IPS-20b (cell line): Measurements from ENCODE around the gene GPR176.
A peak's percentile ranks its signal among the peaks of the same experiment; 100 is the strongest.
"Not testable (repeated sequence)": the region's sequence is repeated elsewhere in the genome, so short reads cannot be mapped to it uniquely, and the experiment has no call there.

Source experiments
- H3K27ac ChIP-seq: one replicate; pipeline ENCODE4 v1.5.1; 2013; ENCODE audit warnings: low read length
- H3K27me3 ChIP-seq: 2 replicates; pipeline ENCODE4 v1.6.1; 2013; ENCODE audit warnings: mild to moderate bottlenecking, low read length, inconsistent platforms; ENCODE audit not compliant: insufficient read depth
- H3K36me3 ChIP-seq: 2 replicates; pipeline ENCODE4 v1.6.1; 2013; ENCODE audit warnings: low read depth, mild to moderate bottlenecking, inconsistent platforms, low read length, moderate library complexity; ENCODE audit not compliant: insufficient read depth
- H3K4me1 ChIP-seq: 2 replicates; pipeline ENCODE4 v1.6.1; 2013; ENCODE audit warnings: mild to moderate bottlenecking, control low read depth, inconsistent platforms, low read length, moderate library complexity; ENCODE audit not compliant: insufficient read depth
- H3K4me3 ChIP-seq: 2 replicates; pipeline ENCODE4 v1.5.1; 2013; ENCODE audit warnings: mild to moderate bottlenecking, low read length, inconsistent platforms
- H3K9ac ChIP-seq: 2 replicates; pipeline ENCODE4 v1.6.1; 2013; ENCODE audit warnings: low read depth, mild to moderate bottlenecking, inconsistent platforms, low read length, moderate library complexity
- H3K9me3 ChIP-seq: 2 replicates; pipeline ENCODE4 v1.6.1; 2013; ENCODE audit warnings: mild to moderate bottlenecking, low read depth, low read length, inconsistent platforms; ENCODE audit not compliant: insufficient read depth

The GPR176 gene

DNA sequence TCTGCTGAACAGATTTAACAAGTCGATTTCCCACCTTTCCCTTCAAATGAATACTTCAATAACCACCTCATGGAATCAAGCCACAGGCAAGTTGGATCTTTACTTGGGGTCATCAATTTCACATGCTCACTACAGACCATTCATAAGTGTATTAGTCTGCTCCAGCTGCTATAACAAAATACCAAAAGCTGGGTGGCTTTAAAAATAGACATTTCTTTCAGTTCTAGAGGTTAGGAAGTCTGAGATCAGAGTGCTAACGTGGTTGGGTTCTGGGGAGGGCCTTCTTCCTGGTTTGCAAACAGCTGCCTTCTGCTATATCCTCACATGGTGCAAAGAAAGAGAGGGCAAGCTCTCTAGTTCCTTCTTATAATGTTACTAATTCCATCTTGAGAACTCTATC lies 5.1 kb downstream of the GPR176 start:
- Histone ChIP-seq H3K27ac (no peak overlapping the region), H3K4me3 (peak overlapping the region; percentile 18; the same call in 1 of the 2 replicates), H3K36me3 (peaks cover 31% of the 10 kb centered on the region; the same call in 1 of the 2 replicates), H3K9ac (no peak overlapping the region), H3K9me3 (no peaks in the 10 kb centered on the region), H3K4me1 (peaks cover 9% of the 10 kb centered on the region), H3K27me3 (peaks cover 15% of the 10 kb centered on the region)

DNA sequence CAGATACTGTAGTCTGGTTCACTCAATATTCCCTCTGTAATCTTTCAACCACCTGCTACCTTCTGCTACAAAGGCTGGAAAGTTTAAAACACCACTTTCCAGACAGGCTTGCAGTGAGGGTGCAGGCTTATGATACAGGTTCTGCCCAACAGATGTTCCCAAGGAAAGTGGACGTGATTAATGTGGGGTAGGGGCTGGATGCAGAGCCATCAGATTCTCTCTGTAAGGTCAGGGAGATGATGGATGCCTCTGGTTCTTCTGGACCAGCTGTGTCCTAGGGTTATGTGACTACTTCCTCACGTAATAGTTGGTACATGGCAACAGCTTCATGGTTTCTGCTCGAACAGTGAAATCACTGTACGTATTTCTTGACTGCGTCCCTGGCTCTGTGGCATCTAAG lies 11.1 kb downstream of the GPR176 start:
- no peak overlapping the region for H3K9ac ChIP-seq
- no peak overlapping the region for H3K27ac ChIP-seq
- peaks cover 47% of the 10 kb centered on the region for H3K4me1 ChIP-seq
- no peak overlapping the region for H3K4me3 ChIP-seq
- no peaks in the 10 kb centered on the region for H3K9me3 ChIP-seq
- H3K36me3 ChIP-seq = peaks cover 44% of the 10 kb centered on the region; the same call in 1 of the 2 replicates
- H3K27me3 ChIP-seq = no peaks in the 10 kb centered on the region

DNA sequence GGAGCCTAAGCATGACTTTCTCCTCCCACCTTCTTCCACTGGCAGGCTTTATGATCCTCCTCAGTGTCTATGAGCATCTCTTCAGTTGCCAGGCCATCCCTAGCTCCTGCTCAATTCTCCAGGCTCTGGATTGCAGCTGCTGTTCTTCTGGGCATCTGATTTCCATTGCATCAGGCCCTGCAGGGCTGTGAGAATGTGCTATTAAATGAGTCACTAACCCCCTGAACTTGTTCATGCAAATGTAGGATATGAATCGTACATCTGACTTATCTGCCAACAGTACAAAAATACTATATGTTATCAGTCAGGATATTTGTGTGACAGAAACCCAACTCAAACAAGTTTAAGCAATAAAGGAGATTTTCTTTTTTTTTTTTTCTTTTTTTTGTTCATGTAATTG lies 11.9 kb downstream of the GPR176 start:
- Histone ChIP-seq H3K27ac (no peak overlapping the region), H3K27me3 (no peaks in the 10 kb centered on the region), H3K4me1 (peaks cover 55% of the 10 kb centered on the region), H3K9me3 (no peaks in the 10 kb centered on the region), H3K4me3 (no peak overlapping the region), H3K9ac (no peak overlapping the region), H3K36me3 (peaks cover 44% of the 10 kb centered on the region; the same call in 1 of the 2 replicates)

DNA sequence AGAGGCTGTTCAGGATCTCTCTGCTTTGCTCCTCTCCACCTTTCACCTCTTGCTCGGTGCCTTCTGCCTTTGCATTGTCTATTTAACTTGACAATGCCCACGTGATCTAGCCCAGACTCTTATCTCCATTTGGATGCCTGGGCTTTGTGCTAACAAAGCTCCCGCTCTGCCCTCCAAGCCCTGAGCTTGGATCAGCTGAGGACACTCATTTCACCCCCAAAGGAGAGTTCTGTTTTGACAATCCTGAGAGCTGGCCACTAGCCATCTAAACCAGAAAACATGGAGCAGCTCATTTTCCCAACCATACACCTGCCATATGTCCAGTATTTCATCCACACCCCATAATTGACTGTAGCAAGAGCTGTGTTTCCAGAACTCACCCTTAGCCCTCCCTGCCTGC lies 12.8 kb downstream of the GPR176 start:
- no peak overlapping the region for H3K27ac ChIP-seq
- H3K36me3 ChIP-seq = peaks cover 44% of the 10 kb centered on the region; the same call in 1 of the 2 replicates
- no peaks in the 10 kb centered on the region for H3K9me3 ChIP-seq
- no peaks in the 10 kb centered on the region for H3K27me3 ChIP-seq
- peak overlapping the region; percentile 37; the same call in 1 of the 2 replicates for H3K4me3 ChIP-seq
- H3K4me1 ChIP-seq = peaks cover 61% of the 10 kb centered on the region
- H3K9ac ChIP-seq = peak overlapping the region; percentile 6; the same call in 1 of the 2 replicates

DNA sequence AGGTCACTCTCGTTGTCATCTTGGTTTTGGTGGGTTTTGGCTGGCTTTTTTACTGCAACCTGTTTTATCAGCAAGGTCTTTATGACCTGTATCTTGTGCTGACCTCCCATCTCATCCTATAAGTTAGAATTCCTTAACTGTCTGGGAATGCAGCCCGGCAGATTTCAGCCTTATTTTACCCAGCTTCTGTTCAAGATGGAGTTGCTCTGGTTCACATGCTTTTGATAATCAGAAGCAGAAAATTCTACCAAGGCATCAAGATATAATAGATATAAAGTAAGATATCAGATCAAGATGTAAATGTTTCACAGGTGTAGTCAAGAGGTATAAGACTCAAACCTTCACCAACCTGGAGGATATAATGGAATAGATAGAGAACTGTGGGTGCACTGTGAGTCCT lies 16.0 kb downstream of the GPR176 start:
- Histone ChIP-seq H3K4me1 (peaks cover 72% of the 10 kb centered on the region), H3K36me3 (peaks cover 29% of the 10 kb centered on the region; the same call in 1 of the 2 replicates), H3K4me3 (no peak overlapping the region), H3K27me3 (no peaks in the 10 kb centered on the region), H3K9me3 (no peaks in the 10 kb centered on the region), H3K27ac (no peak overlapping the region), H3K9ac (no peak overlapping the region)

DNA sequence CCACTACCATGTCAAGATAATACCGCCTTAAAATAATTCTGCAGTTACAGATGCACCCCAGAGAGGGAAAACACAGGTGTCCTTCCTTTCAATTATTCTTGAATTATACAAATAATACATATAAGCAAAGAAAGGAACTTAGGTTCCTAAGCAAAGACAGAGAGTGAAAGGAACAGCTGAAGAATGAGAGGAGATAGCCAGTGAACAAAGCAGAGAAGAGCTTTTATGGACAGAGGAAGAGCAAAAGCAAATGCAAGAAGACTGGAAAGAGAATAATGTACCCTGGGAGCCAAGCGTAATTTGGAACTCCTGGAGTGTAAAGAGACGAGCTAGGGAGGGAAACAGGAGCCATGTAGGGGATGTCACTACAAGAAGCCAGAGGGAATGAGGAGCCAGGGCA lies 21.7 kb downstream of the GPR176 start:
- H3K27ac ChIP-seq = no peak overlapping the region
- no peak overlapping the region for H3K9ac ChIP-seq
- no peaks in the 10 kb centered on the region for H3K9me3 ChIP-seq
- no peaks in the 10 kb centered on the region for H3K27me3 ChIP-seq
- 0 out of 2 replicates have a peak, but pooled peaks cover 6% of the 10 kb centered on the region for H3K36me3 ChIP-seq
- peaks cover 50% of the 10 kb centered on the region for H3K4me1 ChIP-seq
- no peak overlapping the region for H3K4me3 ChIP-seq

DNA sequence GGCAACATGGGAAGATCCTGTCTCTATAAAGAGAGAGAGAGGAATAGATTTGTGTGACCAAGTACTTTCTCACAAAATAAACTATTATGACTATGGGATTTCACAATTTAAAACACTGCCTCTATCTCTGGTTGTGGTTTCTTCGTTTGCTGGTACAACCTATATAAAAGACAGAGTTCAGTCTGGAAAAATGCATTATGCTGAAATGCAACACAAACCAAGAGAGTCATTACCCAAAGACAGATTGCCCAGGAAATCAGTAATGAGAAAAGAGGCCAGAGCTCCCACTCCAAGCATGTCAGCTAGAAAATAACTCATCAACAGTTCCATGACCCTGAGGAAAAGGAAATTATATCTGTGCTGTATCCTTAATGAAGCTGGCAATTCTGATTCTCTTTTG lies 23.2 kb downstream of the GPR176 start:
- no peak overlapping the region for H3K9ac ChIP-seq
- H3K27ac ChIP-seq = peak overlapping the region; percentile 10
- no peaks in the 10 kb centered on the region for H3K9me3 ChIP-seq
- no peaks in the 10 kb centered on the region for H3K27me3 ChIP-seq
- peaks cover 15% of the 10 kb centered on the region; the same call in 1 of the 2 replicates for H3K36me3 ChIP-seq
- H3K4me3 ChIP-seq = no peak overlapping the region
- H3K4me1 ChIP-seq = peaks cover 44% of the 10 kb centered on the region

DNA sequence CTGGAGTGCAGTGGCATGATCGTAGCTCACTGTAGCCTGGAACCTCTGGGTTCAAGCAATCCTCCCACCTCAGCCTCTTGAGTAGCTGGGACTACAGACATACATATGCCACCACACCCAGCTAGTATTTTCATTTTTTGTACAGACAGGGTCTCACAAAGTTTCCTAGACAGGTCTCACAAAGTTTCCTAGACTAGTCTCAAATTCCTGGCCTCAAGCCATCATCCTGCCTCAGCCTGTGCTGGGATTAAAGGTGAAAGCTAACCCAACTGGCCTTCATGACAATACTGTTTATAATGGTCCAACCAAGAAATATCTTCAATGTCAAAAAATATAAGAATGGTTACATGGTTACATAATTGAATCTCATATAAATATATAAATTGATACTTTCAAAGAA lies 24.0 kb downstream of the GPR176 start:
- H3K4me3 ChIP-seq = no peak overlapping the region
- no peak overlapping the region for H3K27ac ChIP-seq
- peaks cover 46% of the 10 kb centered on the region for H3K4me1 ChIP-seq
- H3K9me3 ChIP-seq = no peaks in the 10 kb centered on the region
- no peaks in the 10 kb centered on the region for H3K27me3 ChIP-seq
- H3K36me3 ChIP-seq = peaks cover 19% of the 10 kb centered on the region; the same call in 1 of the 2 replicates
- H3K9ac ChIP-seq = no peak overlapping the region

DNA sequence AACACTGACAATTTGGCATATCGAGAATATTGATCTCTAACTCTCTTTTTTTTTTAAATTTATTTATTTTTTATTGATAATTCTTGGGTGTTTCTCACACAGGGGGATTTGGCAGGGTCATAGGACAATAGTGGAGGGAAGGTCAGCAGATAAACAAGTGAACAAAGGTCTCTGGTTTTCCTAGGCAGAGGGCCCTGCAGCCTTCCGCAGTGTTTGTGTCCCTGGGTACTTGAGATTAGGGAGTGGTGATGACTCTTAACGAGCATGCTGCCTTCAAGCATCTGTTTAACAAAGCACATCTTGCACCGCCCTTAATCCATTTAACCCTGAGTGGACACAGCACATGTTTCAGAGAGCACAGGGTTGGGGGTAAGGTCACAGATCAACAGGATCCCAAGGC lies 27.0 kb downstream of the GPR176 start:
- H3K36me3 ChIP-seq = peaks cover 19% of the 10 kb centered on the region; the same call in 1 of the 2 replicates
- not testable (repeated sequence) for H3K27ac ChIP-seq, H3K9me3 ChIP-seq, H3K27me3 ChIP-seq, H3K4me3 ChIP-seq, H3K9ac ChIP-seq
- H3K4me1 ChIP-seq = peaks cover 44% of the 10 kb centered on the region

DNA sequence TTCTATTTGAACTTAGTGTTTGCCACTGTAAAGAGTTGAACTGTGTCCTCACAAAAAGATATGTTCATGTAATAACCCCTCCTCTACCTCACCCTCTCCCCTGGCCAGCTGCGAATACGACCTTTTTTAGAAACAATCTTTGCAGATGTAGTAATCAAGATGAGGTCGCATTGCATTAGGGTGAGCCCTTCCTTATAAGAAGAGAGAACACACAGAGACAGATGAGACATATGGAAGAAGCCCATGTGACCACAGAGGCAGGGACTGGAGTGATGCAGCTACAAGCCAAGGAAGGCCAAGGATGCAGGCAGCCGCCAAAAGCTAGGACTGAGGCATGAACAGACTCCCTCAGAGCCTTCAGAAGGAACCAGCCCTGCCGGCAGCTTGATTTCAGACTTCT lies 27.6 kb downstream of the GPR176 start:
- H3K27ac ChIP-seq = peak overlapping the region; percentile 18

DNA sequence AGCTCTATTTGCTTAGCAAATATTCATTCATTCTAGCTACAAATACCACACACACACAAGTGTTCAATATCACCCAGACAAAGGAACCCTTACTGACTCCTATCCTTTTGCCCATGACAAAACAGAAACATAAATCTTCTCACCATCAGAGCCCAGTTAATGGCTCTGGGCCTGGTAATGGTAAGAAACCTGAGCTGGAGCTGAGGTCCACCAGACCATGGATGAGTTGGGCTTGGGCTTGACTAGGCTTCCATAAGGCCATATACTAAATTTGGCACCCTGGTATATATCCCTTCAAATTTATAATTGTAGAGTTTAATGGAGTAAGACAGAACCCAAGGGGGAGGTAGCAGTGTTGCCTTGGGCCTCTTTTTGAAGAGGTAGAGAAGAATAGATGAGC lies 29.4 kb downstream of the GPR176 start:
- Histone ChIP-seq H3K36me3 (peaks cover 19% of the 10 kb centered on the region; the same call in 1 of the 2 replicates), H3K4me1 (peaks cover 55% of the 10 kb centered on the region), H3K9me3 (no peaks in the 10 kb centered on the region), H3K27ac (peak overlapping the region; percentile 46), H3K9ac (peak overlapping the region; percentile 37; the same call in 1 of the 2 replicates), H3K27me3 (no peaks in the 10 kb centered on the region), H3K4me3 (no peak overlapping the region)

More for the DNA sequence above, 27.6 kb downstream of the GPR176 start:
- no peaks in the 10 kb centered on the region for H3K27me3 ChIP-seq
- peaks cover 19% of the 10 kb centered on the region; the same call in 1 of the 2 replicates for H3K36me3 ChIP-seq
- H3K4me1 ChIP-seq = peaks cover 46% of the 10 kb centered on the region
- H3K4me3 ChIP-seq = no peak overlapping the region
- no peaks in the 10 kb centered on the region for H3K9me3 ChIP-seq
- peak overlapping the region; percentile 40; the same call in 1 of the 2 replicates for H3K9ac ChIP-seq

DNA sequence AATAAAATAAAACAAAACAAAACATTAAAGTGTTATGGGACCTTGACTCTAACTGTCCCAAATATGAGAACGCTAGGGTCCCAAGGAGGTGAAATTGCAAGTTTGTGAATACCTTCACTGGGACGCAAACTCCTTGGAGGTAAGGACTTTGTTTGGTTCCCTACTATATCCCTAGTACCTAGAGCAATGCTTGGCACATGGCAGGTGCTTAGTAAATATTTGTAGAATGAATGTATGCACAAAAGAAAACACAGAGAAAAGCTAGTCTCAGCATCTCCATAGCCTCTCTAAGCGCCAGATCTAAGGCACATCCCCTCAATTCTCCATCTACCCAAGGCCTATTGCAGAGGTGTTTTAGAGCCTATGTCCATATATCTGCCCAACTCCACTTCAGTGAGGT lies 30.5 kb downstream of the GPR176 start:
- Histone ChIP-seq H3K27ac (peak overlapping the region; percentile 50), H3K4me3 (no peak overlapping the region), H3K36me3 (peaks cover 17% of the 10 kb centered on the region; the same call in 1 of the 2 replicates), H3K27me3 (no peaks in the 10 kb centered on the region), H3K9ac (peak overlapping the region; percentile 50; the same call in 1 of the 2 replicates), H3K9me3 (no peaks in the 10 kb centered on the region), H3K4me1 (peaks cover 65% of the 10 kb centered on the region)
